GM12891 (cell line): ENCODE results near the gene UXS1.

Source experiments
- DNase-seq: peaks from one replicate; pipeline ENCODE4 v3.0.0; 2011; ENCODE audit warnings: low spot score; ENCODE audit not compliant: insufficient read length
- FAIRE-seq: peaks from 2 replicates; lab custom pipeline; 2011; peaks lifted over from hg19 to GRCh38; lab: Jason Lieb, UNC
- PAX5 ChIP-seq: IDR thresholded peaks from 2 replicates; pipeline ENCODE4 v1.6.1; 2011; ENCODE audit warnings: low read length, moderate library complexity, mild to moderate bottlenecking; ENCODE audit not compliant: insufficient read depth, severe bottlenecking
- POLR2A ChIP-seq: IDR thresholded peaks from 2 replicates; pipeline ENCODE4 v1.6.1; 2011; ENCODE audit warnings: low read depth, low read length, control low read depth
- POLR2AphosphoS5 ChIP-seq: IDR thresholded peaks from 2 replicates; pipeline ENCODE4 v1.6.1; 2011; ENCODE audit warnings: low read depth, low read length, control low read depth
- POU2F2 ChIP-seq: IDR thresholded peaks from 2 replicates; pipeline ENCODE4 v1.6.1; 2011; ENCODE audit warnings: low read depth, mild to moderate bottlenecking, control low read depth, low read length, moderate library complexity
- SPI1 ChIP-seq: IDR thresholded peaks from 2 replicates; pipeline ENCODE4 v1.6.1; 2011; ENCODE audit warnings: low read depth, low read length, control low read depth
- TAF1 ChIP-seq: IDR thresholded peaks from 2 replicates; pipeline ENCODE4 v1.6.1; 2011; ENCODE audit warnings: low read depth, low read length, control low read depth

The UXS1 gene

GRCh38 chr2:106124905-106125549 lies 69.1 kb downstream of the UXS1 start:
- TF ChIP-seq TAF1 (no peak), POLR2AphosphoS5 (no peak), POLR2A (no peak), PAX5 (no peak), POU2F2 (no peak), SPI1 (no peak)
- FAIRE-seq (no peak), DNase-seq (no peak)

- DNase-seq: no peak
- no peak for TF ChIP-seq TAF1
- TF ChIP-seq PAX5: no peak
- no peak for TF ChIP-seq POLR2AphosphoS5
- TF ChIP-seq POLR2A: no peak
- no peak for FAIRE-seq
Measured at GRCh38 chr2:106124106-106124756, 69.9 kb downstream of the UXS1 start.

DNA sequence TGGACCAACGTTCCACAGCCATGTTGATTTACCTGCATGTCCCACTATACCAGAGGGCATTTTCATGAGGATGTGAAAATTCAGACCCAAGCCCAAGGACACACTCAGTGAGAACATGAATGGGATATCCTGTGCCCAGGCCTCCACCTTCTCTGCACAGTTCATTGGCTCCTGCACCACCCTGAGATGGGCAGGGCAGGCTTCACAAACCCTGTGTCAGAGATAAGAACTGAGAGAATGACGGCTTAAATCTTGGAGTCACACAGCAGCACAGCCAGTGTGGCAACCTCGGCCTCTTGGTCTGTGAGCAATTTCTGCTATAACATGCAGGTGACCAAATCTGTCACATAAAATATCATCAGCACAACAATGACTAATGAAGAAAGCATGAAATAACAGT lies 71.9 kb downstream of the UXS1 start:
- FAIRE-seq: no peak

DNA sequence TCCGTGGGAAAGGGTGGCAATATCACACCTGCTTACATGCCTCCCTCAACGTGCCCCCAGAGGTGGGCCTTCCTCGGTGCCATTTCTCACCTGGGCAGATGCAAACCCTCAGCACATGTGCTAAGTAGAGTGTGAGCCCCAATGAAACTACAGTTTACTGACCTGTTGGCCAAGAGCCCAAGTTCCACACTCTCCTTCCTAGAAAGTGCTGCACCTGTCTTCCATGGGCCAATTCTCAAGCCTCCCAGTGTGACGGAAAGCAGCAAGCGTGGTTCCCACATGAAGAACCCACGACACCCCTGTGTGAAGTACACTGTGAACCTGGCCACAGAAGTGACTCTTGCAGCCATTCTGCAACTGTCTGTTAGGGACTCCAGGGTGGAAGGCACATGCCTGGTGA lies 73.7 kb downstream of the UXS1 start:
- DNase-seq (no peak), FAIRE-seq (no peak)
- TF ChIP-seq POLR2AphosphoS5 (no peak), POLR2A (no peak), TAF1 (no peak), SPI1 (no peak), PAX5 (no peak), POU2F2 (no peak)

More for the DNA sequence above, 71.9 kb downstream of the UXS1 start:
- no peak for TF ChIP-seq SPI1
- no peak for TF ChIP-seq POLR2AphosphoS5
- no peak for TF ChIP-seq PAX5
- TF ChIP-seq POU2F2: no peak
- TF ChIP-seq TAF1: no peak
- no peak for TF ChIP-seq POLR2A
- DNase-seq: no peak

DNA sequence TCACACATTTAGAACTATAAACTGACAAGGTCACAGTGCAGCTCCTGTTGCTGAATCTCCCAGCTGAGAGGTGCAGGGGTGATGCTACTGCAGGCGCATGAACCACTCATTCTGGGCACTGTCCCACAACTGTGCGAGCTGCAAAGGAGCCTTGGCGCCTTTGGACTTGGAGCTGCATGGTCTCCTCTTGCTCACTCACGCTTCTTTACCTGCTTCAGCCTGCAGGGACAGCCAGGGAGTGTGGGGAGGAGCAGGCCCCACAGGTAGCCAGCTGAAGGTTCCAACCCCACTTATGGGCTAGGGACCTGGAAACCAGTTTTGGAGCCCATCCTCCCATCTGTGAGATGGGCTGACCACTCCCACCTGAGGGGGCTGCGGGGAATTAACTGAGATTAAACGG lies 75.0 kb downstream of the UXS1 start:
- TF ChIP-seq POLR2AphosphoS5: no peak
- no peak for TF ChIP-seq PAX5
- no peak for TF ChIP-seq SPI1
- FAIRE-seq: no peak
- DNase-seq: no peak

DNA sequence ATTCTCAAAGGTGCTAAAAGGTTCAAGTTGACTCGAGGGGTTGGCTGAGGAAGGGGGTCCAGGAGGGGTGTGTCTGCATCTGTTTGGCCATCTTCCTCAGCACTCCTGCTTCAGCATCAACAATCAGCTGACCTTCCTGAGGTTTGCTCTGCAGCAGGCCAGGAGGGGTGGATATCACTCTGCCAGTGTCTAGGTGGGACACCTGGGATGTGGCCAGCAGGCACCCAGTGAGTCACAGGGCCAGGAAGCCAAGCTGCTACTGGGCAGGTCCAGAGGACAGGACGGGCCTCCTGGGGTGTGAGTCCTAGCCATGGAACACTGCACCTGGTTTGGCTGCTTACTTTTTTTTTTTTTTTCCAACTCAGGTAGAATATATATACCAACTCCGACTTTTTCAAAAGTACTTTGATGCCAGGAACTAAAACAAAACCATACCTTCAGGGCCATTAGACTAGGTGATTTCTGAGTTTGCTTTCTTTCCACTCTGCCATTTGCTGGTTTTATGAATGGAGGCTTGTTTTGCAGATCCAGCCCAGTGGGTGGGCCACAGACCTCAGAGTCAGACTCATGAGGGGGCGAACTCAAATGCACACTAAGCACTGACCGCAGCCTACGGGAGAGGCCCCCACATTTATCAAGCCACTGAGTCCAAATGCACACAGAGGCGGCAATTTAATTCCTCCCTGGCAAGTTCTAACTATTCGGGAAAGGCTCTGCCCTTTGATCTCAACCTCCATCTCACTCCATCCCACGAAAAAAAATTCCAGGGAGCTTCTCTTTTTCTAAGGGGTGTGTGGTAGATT lies 76.0 kb downstream of the UXS1 start:
- FAIRE-seq: no peak
- no peak for DNase-seq
- no peak for TF ChIP-seq PAX5
- no peak for TF ChIP-seq POLR2AphosphoS5
- no peak for TF ChIP-seq POU2F2

DNA sequence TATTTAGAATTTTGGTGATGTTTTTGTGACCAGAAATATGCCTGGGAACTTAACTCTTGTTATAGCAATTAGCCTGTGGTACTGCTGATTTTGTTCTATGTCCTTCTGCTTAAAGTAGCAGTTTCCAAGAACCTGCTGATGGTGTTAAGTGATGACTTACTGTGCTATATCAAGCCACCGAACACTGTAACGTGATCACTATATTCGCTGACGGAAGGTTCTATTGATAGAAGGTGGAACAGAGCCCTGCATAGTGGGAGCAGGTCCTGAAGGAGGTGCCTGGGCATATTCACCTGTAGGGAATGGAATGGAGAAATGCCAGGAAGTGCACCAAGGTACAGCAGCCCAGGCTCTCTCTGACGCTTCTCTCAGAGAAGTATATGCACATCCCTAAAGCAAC lies 76.8 kb downstream of the UXS1 start:
- no peak for TF ChIP-seq SPI1
- TF ChIP-seq TAF1: no peak
- TF ChIP-seq POLR2AphosphoS5: no peak
- no peak for TF ChIP-seq PAX5
- TF ChIP-seq POLR2A: no peak
- TF ChIP-seq POU2F2: no peak
- FAIRE-seq (no peak), DNase-seq (no peak)

GRCh38 chr2:106116248-106116647 lies 77.9 kb downstream of the UXS1 start:
- FAIRE-seq (no peak), DNase-seq (no peak)
- TF ChIP-seq POLR2A: no peak
- no peak for TF ChIP-seq PAX5
- TF ChIP-seq POU2F2: no peak
- TF ChIP-seq POLR2AphosphoS5: no peak
- no peak for TF ChIP-seq TAF1
- no peak for TF ChIP-seq SPI1

- FAIRE-seq: no peak
- TF ChIP-seq POLR2AphosphoS5 (no peak), SPI1 (no peak), POU2F2 (no peak), TAF1 (no peak), PAX5 (no peak), POLR2A (no peak)
Measured at GRCh38 chr2:106115665-106116064, 78.4 kb downstream of the UXS1 start.

DNA sequence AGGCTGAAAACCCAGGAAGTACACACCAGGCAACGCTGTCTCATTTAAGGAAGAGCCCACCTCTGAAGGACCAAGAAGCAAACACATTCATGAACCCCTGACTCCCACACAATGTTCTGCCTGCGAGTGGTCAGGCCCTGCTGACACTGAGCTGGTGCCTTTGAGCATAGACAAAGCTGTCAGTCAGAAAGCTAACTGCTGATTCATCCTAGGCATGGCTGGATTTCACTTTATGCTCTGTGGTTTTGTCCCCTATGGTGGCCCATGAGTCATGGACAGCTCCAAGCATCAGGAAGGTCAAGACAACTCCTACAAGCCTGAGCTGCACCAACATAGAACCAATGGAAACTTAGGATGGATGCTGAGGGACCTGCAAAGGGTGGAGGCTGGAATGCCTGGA lies 78.9 kb downstream of the UXS1 start:
- no peak for FAIRE-seq
- TF ChIP-seq TAF1: no peak
- no peak for TF ChIP-seq SPI1
- TF ChIP-seq PAX5: no peak
- TF ChIP-seq POLR2AphosphoS5: no peak
- no peak for TF ChIP-seq POU2F2
- TF ChIP-seq POLR2A: no peak
- DNase-seq: no peak

More at GRCh38 chr2:106115665-106116064, 78.4 kb downstream of the UXS1 start:
- no peak for DNase-seq
